ENCODE data around the gene CHST6. TPM values are rescaled to one million over a fixed set of nuclear protein-coding genes. Genes with fewer than 3 reads are reported as not detected.
"Not testable (repeated sequence)": the region's sequence is repeated elsewhere in the genome, so short reads cannot be mapped to it uniquely, and the experiment has no call there.

The CHST6 gene
- total RNA-seq, 1 donor from 2014 or later: 1.5 TPM

DNA sequence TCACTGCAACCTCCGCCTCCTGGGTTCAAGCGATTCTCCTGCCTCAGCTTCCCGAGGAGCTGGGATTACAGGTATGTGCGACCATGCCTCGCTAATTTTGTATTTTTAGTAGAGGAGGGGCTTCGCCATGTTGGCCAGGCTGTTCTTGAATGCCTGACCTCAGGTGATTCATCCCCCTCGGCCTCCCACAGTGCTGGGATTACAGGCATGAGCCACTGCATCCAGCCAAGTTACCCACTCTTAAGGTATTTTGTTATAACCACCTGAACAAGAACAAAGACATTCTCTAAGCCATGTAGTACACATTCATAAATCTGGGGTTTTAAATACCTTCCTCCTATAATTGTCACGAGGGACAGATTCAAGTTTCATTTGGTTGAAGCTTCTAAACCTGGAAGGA lies 18.4 kb downstream of the CHST6 start:
- no peak for DNase-seq (ENCODE audit: low read depth, low spot score)

DNA sequence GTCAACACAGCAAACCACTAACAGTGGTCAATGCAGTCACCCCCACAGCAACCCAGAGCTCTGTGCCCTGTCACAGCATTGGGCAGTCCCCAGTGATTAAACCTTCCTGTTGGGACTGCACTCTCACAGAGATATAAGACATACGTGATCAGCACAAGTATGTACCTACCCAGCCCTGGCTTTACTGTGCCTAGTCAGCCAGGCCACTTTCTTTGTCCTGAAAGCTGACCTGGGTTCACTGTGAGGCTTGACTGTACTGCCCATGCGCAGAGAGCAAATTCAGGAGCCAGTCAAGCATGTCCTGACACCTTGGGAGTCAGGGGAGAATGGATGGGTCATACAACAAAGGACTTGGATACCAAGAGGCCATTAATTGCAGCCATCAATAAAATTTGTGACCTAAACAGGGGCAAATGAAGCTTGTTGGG lies 19.8 kb downstream of the CHST6 start:
- DNase-seq (ENCODE audit: low read depth, low spot score): no peak

DNA sequence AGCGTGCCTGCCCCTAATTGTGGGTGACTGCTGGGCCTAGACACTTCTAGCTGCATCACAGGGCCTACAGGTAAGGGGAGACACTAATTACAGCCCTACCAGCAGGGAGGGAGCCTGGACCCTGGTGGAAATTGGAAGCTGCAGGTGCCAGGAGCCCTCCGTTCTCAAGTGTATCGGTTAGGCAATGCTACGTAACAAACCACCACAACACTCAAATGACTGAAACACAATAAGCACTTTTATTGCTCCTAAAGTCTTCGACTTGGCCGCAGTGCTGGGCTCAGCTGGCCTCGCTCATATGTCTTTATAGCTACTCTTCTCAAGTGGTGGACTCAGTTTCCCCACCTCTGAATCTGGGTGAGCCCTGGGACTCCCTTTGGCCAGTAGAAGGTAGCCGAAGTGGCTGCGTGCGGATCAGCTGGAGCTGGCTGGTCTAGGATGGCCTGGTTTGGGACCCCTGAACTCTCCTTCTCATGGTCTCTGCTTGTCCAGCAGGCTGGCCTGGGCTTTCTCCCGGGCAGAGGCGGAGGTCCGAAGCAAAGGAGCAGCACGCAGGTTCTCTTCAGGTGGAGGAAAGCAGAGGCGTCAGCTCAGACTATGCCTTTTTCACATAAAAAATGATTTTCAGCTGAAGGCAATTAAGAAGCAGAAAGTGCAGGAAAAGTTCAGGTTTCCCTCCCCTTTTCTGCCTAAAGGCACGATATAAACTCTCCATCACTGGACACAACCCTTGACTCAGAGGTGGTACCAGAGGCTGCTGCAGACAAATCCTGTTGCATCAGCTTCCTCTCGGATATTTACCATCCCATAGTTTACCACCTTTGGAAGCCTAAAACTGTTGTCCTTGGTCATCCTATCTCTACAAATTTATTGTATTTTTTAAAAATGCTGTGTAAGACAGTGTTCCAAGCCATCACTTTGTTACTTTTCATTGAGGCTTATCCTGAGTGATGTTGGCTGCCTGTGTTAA lies 22.0 kb downstream of the CHST6 start:
- DNase-seq (ENCODE audit: low read depth, low spot score): no peak

DNA sequence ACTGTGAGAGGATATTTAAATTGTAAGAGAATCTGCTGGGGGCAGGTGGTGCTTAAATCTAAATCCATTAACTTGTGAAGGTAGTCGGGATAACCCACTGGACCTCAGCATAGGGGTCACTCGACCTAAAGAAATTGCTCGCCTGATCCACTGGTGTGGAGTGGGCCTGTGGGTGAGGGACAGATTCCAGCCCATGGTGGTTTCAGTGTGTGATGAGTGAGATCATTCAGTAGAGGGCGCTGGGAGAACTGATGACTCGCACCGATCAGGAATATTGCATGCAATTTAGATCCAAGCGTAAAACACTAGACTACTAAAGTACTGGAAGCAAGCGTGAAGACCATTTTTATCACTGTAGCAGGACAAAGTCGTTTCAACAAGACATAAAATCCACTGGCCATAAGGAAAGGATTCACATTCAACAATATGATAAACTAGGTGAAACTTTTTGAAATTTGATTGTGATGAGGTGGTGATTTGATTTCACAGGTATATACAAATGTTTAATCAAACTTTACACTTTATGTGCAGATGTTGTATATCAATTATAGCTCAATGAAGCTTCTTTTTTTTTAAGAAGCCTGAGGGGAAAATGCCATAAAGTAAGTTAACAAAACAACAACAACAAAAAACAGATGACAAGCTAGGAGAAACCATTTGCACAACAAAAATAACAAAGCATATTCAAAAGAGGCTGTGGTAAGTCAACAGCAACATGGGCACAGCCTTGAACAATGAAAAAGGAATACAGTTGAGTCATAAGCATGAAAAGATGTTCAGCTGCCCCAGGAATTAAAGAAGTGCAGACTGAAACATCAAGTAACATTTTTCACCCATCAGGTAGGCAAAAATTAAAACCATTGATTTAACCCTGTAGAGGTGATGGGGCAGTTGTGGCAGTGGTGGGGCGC lies 23.3 kb downstream of the CHST6 start:
- no peak for DNase-seq (ENCODE audit: low read depth, low spot score)

DNA sequence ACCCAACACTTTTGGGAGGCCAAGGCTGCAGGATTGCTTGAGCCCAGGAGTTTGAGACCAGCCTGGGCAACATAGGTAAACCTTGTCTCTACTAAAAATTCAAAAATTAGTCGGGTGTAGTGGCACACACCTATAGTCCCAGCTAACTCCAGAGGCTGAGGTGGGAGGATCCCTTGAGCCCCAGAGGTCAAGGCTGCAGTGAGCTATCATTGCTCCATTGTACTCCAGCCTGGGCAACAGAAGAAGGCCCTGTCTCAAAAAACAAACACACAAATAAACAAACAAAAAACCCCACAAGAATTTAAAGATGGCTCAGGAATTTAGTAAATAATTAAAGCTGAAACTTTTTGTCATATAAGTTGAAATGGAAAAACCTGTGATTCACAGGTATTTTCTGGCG lies 28.5 kb downstream of the CHST6 start:
- DNase-seq (ENCODE audit: low read depth, low spot score): no peak

DNA sequence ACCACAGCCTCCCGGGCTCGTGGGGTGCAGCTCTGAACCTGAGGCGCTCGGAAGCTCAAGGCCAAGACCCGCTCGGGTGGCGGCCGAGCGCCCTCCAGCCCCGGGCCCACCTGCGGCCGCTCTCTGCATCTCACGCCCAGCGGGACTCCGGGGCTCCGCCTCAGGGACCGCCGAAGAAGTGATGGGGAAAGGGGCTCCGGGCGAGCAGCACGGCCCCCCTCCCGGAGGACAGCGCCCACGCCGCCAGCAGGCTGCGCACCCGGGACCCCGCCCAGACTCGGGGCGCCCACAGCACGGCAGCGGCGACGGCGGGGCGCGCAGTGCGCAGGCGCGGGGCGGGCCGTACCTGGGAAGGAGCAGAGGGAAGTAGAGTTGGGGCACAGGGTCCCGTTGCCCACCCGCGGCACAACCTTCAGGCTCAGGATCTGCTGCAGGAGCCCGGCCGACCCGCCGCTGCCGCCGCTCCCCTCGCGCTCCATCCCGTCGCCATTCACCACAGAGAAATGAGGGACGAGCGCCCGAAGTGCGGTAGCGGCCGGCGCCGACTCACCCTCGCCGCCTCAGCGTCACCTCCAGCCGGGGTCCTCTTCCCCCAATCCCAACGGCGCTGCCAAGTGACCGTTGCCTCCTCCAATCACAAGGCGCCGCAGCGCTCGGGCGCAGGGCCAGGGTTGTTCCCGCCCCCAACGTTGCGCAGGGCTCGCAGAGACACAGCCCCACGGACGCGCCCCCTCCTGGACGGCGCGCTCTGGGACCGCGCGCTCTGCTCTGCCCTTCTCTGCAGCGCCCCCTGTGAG lies 30.9 kb downstream of the CHST6 start, which contains the start of gene TMEM170A:
TSS of gene TMEM170A (minus strand) at position 568 of the 797 bp plus-strand sequence. CDS start at position 479, 89 bp downstream.
- DNase-seq (ENCODE audit: low read depth, low spot score): peak; percentile 94

DNA sequence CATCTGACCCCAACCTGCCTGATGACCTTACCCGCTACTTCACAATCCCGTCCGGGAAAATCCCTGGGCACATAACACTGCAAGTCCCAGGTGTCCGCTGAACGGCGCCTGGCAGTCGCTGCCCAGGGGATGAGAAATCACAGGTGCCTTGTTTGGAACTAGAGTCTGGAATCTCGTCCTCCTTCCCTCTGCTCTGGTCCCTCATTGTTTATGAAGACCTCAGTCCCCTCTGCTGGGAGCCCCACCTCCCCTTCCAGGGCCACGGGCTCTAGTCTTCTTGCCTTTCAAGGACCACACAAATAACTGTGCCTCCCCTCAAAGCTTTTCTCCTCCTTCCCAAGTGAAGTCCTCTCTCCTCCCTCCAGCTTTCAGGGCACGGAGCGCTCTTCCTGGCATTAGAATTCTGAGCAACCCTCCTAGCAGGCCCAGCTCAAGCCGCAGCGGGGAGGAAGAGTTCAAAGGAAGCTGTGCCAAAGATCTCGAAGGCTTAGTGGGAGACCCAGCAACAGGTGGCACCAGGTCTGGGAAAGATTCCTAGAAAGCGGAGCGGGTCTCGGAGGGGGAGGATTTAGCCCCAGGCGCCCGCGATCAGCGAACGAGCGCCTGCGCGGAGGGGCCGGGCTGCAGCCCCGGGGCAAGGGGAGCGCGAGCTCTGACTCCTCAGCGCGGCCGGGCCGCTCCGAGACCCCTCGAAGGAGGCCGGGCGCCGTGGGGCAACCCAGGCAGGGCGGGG lies 31.7 kb downstream of the CHST6 start:
- DNase-seq (ENCODE audit: low read depth, low spot score): not testable (repeated sequence)

DNA sequence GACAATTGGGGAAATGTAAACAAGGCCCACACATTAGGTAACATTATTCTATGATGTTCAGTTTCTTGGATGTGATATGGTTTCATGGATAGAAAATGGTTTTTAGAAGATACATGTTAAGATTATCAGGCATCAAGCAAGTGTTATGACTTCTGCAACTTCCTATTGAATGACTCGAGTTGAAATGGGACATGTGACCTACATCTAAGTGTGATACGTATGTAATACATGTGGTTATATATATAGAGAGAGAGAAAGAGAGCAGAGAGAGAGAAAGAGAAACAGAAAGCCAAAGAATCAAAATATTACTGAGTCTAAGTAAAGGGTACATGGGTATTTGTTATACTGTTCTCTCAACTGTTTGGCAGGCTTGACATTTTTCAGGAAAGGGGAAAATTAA lies 32.4 kb downstream of the CHST6 start:
- DNase-seq (ENCODE audit: low read depth, low spot score): no peak

DNA sequence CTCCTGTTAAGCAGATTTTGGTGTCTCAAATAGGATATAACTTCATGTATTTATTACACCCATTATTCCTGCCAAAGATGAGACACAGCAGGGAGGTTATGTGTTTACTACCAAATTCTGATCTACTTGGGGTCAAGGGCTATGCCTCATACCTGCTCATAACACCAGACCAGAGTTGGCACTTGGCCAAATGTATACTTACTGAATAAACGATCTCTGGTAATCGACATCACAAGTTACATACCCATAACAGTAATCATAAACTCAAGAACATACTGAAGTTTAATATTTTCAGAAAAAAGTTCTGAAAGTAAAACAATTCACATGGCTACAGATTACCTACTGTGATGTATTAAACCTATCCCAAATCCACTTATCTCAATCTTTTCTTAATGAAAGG lies 33.7 kb downstream of the CHST6 start:
- DNase-seq (ENCODE audit: low read depth, low spot score): no peak

DNA sequence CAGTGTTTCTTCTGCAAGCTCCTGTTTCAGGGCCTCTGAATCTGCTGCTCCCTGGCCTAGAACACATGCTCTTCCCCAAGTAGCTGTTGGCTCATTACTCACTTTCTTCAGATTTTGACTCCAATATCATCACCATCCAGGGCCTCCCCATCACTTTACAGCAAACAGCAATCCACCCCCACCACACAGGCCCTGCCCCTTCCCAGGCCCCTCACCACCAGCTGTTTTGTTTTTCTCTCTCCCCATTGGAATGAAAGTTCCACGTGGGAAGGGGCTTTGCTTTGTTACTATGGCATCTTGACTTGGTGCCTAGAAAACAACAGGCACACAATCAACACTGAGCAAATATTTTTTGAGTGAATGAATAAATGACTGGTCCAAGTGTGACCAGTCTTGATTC lies 34.8 kb downstream of the CHST6 start:
- no peak for DNase-seq (ENCODE audit: low read depth, low spot score)

DNA sequence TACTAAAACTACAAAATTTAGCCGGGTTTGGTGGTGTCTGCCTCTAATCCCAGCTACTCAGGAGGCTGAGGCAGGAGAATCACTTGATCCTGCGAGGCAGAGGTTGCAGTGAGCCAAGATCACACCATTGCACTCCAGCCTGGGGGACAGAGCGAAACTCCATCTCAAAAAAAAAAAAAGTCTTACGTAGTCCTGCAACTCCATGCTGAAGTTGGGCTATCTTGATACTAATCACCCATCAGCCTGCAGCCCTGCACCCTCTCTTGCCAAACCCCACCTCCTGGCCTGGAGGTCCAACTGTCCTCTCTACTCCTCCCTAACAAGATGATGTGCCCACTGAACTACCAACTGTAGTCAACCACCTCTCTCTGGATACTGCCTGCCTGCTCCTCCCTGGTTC lies 35.5 kb downstream of the CHST6 start:
- DNase-seq (ENCODE audit: low read depth, low spot score): no peak

DNA sequence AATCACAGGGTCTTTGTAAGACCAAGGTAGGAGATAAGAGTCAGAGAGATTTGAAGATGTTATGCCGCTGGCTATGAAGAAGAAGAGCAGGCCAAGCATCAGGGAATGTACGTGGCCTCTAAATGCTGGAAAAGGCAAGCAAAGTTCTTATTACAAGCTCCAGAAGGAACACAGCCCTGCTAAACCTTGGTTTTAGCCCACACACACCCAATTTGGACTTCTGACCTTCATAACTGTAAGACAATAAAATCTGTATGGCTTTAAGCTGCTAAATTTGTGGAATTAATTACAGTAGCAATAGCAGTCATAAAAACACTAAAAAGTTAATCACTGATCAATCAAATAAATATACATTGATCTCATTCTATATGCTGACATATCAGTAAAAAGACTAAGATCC lies 36.8 kb downstream of the CHST6 start:
- DNase-seq (ENCODE audit: low read depth, low spot score): no peak

DNA sequence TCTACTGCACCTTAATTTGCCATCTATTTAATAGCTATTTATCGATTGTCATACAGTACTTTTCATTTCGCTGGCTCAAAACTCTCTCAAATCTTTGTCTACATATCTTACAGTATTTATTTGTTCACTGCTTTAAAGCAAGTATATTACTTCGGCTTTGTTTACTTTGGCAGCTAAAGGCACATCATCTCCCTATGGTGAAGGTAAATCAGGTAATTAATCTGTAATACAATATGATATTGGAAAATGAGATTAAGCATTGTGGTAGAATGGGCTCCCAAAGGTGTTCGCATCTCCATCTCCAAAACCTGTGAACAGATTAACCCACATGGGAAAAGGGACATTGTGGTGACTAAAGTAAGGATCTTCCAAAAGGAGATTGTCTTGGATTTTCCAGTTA lies 37.2 kb downstream of the CHST6 start:
- no peak for DNase-seq (ENCODE audit: low read depth, low spot score)

DNA sequence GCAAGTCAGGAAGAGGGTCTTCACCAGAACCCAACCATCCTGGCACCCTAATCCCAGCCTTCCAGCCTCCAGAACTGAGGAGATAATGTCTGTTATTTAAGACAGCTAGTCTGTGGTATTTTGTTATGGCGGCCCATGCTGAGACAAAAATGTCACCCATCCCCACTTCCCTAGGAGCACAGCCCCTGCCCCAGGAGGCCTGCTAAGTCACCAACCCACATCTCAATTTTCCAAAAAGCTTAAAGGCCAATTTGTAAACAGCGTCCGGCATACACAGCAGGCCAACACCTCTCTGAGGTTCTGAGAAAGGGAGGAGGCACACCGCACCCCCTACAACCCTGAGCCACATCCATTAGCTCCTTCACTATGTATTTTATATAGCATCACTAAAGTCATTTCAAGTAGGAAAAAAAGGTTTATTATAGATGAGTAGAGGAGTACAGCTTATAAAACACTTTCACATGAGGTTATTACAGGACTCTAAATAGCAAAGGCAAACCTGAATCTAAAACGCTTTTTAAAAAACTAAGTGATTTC lies 37.7 kb downstream of the CHST6 start:
- no peak for DNase-seq (ENCODE audit: low read depth, low spot score)

DNA sequence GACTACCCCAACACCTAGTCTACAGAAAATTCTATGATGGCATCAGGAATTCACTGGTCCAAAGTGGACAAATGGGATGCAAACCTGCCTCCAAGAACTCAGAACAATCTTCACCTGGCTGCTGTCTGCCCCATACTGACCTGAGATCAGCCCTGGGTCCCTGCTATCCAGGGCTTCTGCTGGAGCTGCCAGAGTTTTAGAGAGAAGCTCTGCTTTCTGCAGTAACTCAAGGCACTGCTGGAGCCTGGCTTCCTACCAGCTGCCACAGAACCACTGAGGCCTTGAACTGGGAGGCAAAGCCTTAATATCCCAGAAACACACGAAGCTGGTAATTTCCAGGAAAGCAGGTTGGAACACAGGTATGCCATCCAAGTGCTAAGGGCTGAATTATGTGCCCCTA lies 38.3 kb downstream of the CHST6 start:
- DNase-seq (ENCODE audit: low read depth, low spot score): no peak

DNA sequence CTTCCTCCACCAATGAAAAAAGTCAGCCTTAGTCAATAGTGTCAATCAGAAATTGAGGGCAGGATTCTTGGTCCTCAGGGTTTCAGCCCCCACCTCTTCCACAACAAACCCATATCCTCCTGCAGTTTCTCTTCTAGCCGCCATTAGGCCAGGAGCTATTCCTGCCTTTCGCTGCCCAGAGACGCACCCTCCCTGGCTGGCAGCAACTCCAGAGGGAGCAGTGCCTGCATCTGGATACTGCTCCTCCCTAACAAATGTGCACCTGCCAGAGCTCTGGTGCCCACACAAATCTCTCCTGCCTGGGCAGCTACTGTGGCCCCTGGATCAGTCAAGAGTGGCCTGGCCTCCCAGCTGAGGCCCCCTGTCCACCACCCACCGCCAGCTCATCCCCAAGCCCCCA lies 38.8 kb downstream of the CHST6 start:
- not testable (repeated sequence) for DNase-seq (ENCODE audit: low read depth, low spot score)

DNA sequence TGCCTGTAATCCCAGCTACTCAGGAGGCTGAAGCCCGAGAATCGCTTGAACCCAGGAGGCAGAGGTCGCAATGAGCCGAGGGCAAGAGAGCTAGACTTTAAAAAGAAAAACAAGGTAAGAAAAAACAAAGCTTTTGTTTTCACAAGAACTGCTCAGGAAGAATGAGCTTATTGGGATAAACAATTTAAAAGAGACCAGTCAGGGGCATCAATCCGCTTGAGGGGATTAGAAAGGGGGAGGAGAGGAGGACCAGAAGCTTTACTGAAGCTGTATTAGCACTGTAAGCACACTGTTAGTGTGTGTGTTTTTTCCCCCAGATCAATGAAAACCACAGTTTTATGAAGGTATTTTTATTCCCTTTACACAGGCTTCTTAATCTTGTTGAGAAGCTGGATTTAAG lies 39.6 kb downstream of the CHST6 start:
- no peak for DNase-seq (ENCODE audit: low read depth, low spot score)

DNA sequence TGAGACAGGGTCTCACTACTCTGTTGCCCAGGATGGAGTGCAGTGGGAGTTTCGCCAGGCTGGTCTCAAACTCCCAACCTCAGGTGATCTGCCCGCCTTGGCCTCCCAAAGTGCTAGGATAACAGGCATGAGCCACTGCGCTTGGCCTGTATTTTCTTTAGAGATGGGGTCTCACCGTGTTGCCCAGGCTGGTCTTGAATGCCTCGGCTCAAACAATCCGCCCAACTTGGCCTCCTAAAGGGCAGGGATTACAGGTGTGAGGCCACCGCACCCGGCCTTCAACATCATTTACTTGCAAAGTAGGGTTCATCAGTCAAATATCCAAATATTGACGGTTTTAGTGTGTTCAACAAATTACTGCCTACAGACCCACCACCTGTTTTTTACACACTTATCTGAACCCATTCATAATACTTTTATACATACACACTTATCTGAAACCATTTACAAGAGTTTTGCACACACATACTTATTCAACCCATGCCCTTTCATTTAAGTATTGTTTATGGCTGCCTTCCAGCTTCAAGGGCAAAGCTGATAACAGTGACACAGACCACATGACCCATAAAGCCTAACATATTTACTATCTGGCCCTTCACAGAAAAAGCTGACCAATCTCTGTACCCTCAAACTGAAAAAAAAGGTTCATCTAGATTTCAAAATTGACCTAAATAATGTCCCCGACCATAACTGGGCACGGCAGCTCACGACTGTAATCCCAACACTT lies 42.6 kb downstream of the CHST6 start:
- DNase-seq (ENCODE audit: low read depth, low spot score): peak; percentile 15

DNA sequence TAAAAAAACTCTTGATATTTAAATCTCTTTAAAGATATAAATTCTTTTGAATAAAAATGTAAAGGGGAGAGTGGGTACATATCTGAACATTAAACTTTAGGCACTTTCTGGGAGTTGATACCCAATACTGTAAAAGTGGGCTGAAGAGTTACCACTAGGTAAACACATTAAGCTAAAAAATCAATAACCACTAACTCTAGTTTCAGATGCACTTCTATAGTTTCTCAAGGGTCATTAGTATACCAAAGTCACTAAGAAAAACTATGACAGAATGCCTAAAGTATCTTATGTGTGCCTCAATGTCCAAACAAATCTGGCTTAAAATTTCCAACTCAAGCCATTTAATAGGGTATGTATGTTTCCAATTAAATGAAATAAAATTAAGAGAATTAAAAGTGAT lies 48.8 kb downstream of the CHST6 start:
- DNase-seq (ENCODE audit: low read depth, low spot score): no peak

DNA sequence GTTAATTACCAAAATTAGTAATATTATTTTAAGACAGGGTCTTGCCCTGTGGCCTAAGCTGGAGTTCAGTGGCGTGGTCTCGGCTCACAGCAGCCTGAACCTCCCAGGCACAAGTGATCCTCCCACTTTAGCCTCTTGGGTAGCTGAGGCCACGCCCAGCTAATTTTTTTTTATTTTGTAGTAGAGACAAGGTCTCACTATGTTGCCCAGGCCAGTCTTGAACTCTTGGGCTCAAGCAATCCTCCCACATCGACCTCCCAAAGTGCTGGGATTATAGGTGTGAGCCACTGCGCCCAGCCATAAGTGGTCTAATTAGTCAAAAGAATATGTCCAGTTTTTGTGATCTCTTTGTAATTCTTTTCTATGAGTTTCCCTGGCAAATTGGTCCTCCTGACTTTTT lies 49.9 kb downstream of the CHST6 start:
- DNase-seq (ENCODE audit: low read depth, low spot score): no peak
